Fibroblast of lung (primary cell): Measurements from ENCODE around the gene DDX47. TPM values are rescaled to one million over a fixed set of nuclear protein-coding genes. Genes with fewer than 3 reads are reported as not detected.
A peak's percentile ranks its signal among the peaks of the same experiment; 100 is the strongest.

Experiments used
- DNase-seq, 2 donors: peaks; one replicate each; pipeline versions ENCODE4 v3.0.0 to v3.0.0-alpha.2; 2010; ENCODE audit warnings: low read depth in 2 of 2
- H2AFZ ChIP-seq: 2 replicates; pipeline ENCODE4 v1.5.1; 2012; ENCODE audit warnings: low read length, control low read depth, inconsistent platforms
- H3K27ac ChIP-seq: 2 replicates; pipeline ENCODE4 v1.5.1; 2011; ENCODE audit warnings: low read length, control low read depth; ENCODE audit not compliant: insufficient read depth
- H3K27me3 ChIP-seq: 2 replicates; pipeline ENCODE4 v1.5.1; 2011; ENCODE audit warnings: mild to moderate bottlenecking, low read length; ENCODE audit not compliant: control insufficient read depth, insufficient read depth
- H3K36me3 ChIP-seq: 2 replicates; pipeline ENCODE4 v1.5.1; 2011; ENCODE audit warnings: low read length; ENCODE audit not compliant: control insufficient read depth, insufficient read depth
- H3K4me1 ChIP-seq: 2 replicates; pipeline ENCODE4 v1.5.1; 2011; ENCODE audit warnings: low read length; ENCODE audit not compliant: control insufficient read depth, insufficient read depth; ENCODE audit errors: extremely low read depth
- H3K4me2 ChIP-seq: 2 replicates; pipeline ENCODE4 v1.5.1; 2011; ENCODE audit warnings: low read length, control low read depth; ENCODE audit not compliant: insufficient read depth; ENCODE audit errors: extremely low read depth
- H3K4me3 ChIP-seq, 4 experiments: fragments of 200-600 bp in 1 of 4; sonication (generic) in 1 of 4; replicated peaks in 1 of 4; 2 replicates each; pipeline ENCODE4 v1.5.1; 2011 to 2016; ENCODE audit warnings: low read length in 4 of 4, low read depth in 3 of 4, mild to moderate bottlenecking in 3 of 4, control low read depth in 2 of 4, inconsistent platforms in 1 of 4, mixed read lengths in 1 of 4; ENCODE audit not compliant: insufficient read depth in 1 of 4; ENCODE audit errors: control extremely low read depth in 1 of 4
- H3K79me2 ChIP-seq: 2 replicates; pipeline ENCODE4 v1.5.1; 2012; ENCODE audit warnings: mild to moderate bottlenecking, low read length, inconsistent platforms; ENCODE audit not compliant: control insufficient read depth, insufficient read depth
- H3K9ac ChIP-seq: 2 replicates; pipeline ENCODE4 v1.5.1; 2011; ENCODE audit warnings: mild to moderate bottlenecking, low read length, control low read depth; ENCODE audit not compliant: insufficient read depth
- H3K9me3 ChIP-seq: 2 replicates; pipeline ENCODE4 v1.5.1; 2012; ENCODE audit warnings: low read depth, low read length; ENCODE audit not compliant: control insufficient read depth, insufficient read depth
- H4K20me1 ChIP-seq: 2 replicates; pipeline ENCODE4 v1.5.1; 2011; ENCODE audit warnings: low read length; ENCODE audit not compliant: control insufficient read depth, insufficient read depth; ENCODE audit errors: extremely low read depth
- EZH2 ChIP-seq: IDR thresholded peaks from 2 replicates; pipeline ENCODE4 v1.5.1; 2012; ENCODE audit warnings: low read length, control low read depth, mild to moderate bottlenecking; ENCODE audit errors: missing control alignments
- polyA plus RNA-seq, 2 donors: library from polyadenylated mRNA; depleted of rRNA in 1 of 2; stranded (reverse) in 1 of 2; unstranded in 1 of 2; fragments of >200 nt; gene quantifications; 2 replicates each; pipeline ENCODE4 v1.2.1, GENCODE V29; 2011 to 2012; ENCODE audit warnings: missing spikeins in 1 of 2
- total RNA-seq: library from RNA; depleted of rRNA; stranded (reverse); fragments of >200 nt; gene quantifications from 2 replicates; pipeline ENCODE4 v1.2.1, GENCODE V29; 2014
- TF ChIP-seq, protein P1 (sequence below), 2 donors: IDR thresholded peaks in 1 of 2; conservative IDR thresholded peaks in 1 of 2; 1 replicate in 1 of 2; 2 replicates in 1 of 2; pipeline ENCODE4 v1.5.1; 2011 to 2012; ENCODE audit warnings: low read length in 2 of 2, control low read depth in 1 of 2, inconsistent platforms in 1 of 2, low read depth in 1 of 2, mild to moderate bottlenecking in 1 of 2

DDX47 gene
- total and polyA plus RNA-seq, 2 donors (not counting 1 experiment from before 2014, with no cell fraction given): 41.9 to 83.2 TPM

DNA sequence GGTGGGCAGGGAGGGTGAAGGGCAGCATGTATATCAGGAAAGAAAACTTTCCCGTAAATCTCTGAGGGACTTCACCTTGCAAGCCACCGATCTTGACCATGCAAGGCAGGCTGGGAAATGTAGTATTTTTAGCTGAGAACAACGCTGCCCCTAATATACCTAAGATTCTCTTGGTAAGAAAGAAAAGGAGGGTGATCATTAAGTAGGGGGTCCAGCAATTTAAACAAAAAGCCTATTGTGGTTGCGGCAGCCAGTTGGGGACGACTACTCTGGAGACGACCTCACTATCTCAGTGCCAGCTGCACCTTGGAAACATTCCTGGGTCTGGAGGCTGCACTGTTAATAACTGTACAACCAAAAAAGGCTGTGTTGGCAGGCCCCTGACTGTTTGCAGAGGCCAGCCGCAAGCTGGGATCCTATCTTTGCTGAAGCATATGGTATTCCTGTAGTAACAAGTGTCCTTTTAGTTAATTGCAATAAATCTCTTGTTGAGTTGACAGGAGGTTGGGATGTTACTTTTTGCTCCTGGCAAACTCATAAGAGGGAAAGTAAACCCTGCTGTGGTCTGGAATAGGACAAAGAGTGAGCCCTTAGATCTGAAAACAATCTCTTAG is 21.3 kb upstream of the DDX47 start:
- Histone ChIP-seq H3K9me3 (no peaks in the 10 kb centered on the region), H3K36me3 (no peaks in the 10 kb centered on the region), H3K79me2 (peaks cover 2% of the 10 kb centered on the region), H3K27ac (no peak overlapping the region), H4K20me1 (no peaks in the 10 kb centered on the region), H2AFZ (no peak overlapping the region), H3K4me1 (peaks cover 20% of the 10 kb centered on the region), H3K4me2 (peak overlapping the region; percentile 26), H3K9ac (no peak overlapping the region), H3K27me3 (no peaks in the 10 kb centered on the region), H3K4me3 (peak overlapping the region in 1 of 4 experiments; percentile 14)
- no peak for TF ChIP-seq EZH2
- TF ChIP-seq, protein P1, sequence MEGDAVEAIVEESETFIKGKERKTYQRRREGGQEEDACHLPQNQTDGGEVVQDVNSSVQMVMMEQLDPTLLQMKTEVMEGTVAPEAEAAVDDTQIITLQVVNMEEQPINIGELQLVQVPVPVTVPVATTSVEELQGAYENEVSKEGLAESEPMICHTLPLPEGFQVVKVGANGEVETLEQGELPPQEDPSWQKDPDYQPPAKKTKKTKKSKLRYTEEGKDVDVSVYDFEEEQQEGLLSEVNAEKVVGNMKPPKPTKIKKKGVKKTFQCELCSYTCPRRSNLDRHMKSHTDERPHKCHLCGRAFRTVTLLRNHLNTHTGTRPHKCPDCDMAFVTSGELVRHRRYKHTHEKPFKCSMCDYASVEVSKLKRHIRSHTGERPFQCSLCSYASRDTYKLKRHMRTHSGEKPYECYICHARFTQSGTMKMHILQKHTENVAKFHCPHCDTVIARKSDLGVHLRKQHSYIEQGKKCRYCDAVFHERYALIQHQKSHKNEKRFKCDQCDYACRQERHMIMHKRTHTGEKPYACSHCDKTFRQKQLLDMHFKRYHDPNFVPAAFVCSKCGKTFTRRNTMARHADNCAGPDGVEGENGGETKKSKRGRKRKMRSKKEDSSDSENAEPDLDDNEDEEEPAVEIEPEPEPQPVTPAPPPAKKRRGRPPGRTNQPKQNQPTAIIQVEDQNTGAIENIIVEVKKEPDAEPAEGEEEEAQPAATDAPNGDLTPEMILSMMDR (conservative IDR thresholded peaks at IDR 0.05 in 1 of 2, IDR thresholded peaks at IDR 0.05 in 1 of 2; ENCODE audit: low read depth in 1 of 2, low read length in 2 of 2): no peak
- DNase-seq: peak in 1 of 2 donors; percentile 70

GRCh38 chr12:12792421-12792820 is 20.7 kb upstream of the DDX47 start:
- H3K36me3 ChIP-seq: no peaks in the 10 kb centered on the region
- no peak for DNase-seq
- no peaks in the 10 kb centered on the region for H3K9me3 ChIP-seq
- peaks cover 15% of the 10 kb centered on the region for H3K4me1 ChIP-seq
- no peaks in the 10 kb centered on the region for H4K20me1 ChIP-seq
- no peaks in the 10 kb centered on the region for H3K27me3 ChIP-seq
- no peak overlapping the region for H3K27ac ChIP-seq
- TF ChIP-seq, protein P1 (conservative IDR thresholded peaks at IDR 0.05 in 1 of 2, IDR thresholded peaks at IDR 0.05 in 1 of 2; ENCODE audit: low read depth in 1 of 2, low read length in 2 of 2): no peak
- TF ChIP-seq EZH2: no peak
- no peak overlapping the region for H3K9ac ChIP-seq
- H2AFZ ChIP-seq: no peak overlapping the region
- no peak overlapping the region for H3K4me3 ChIP-seq
- no peak overlapping the region for H3K4me2 ChIP-seq
- peaks cover 2% of the 10 kb centered on the region for H3K79me2 ChIP-seq

DNA sequence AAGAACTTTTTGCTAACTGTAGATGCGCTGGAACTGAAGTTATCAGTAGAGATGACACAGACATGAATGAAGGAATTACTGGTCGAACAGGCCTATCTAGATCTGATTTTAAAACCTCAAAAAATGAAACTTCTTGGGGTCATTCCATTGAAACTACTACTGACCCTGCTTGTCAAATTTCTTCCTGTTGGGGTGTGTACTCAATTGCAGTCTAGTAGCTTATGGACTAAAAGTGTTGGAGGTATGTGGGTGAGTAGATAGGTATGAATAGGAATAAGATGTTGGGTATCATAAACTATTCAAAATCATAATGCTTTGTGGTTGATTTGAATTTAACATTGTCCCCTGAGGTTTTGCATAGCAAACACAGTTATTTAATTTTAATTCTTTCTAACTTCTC is 18.5 kb upstream of the DDX47 start:
- Histone ChIP-seq H3K79me2 (no peaks in the 10 kb centered on the region), H3K9ac (no peak overlapping the region), H4K20me1 (no peaks in the 10 kb centered on the region), H3K27me3 (no peaks in the 10 kb centered on the region), H3K27ac (no peak overlapping the region), H3K4me3 (no peak overlapping the region), H2AFZ (no peak overlapping the region), H3K4me2 (no peak overlapping the region), H3K4me1 (peaks cover 3% of the 10 kb centered on the region), H3K36me3 (no peaks in the 10 kb centered on the region), H3K9me3 (no peaks in the 10 kb centered on the region)
- TF ChIP-seq, protein P1 (conservative IDR thresholded peaks at IDR 0.05 in 1 of 2, IDR thresholded peaks at IDR 0.05 in 1 of 2; ENCODE audit: low read depth in 1 of 2, low read length in 2 of 2): no peak
- no peak for TF ChIP-seq EZH2
- no peak for DNase-seq
